OCI-LY3 (cell line): ENCODE measurements around the gene DEAF1.
"Not testable (repeated sequence)": the region's sequence is repeated elsewhere in the genome, so short reads cannot be mapped to it uniquely, and the experiment has no call there.

Experiments
- CTCF ChIP-seq: fragments of 200-600, 300-600 bp; sonication (generic); IDR thresholded peaks from 2 replicates; pipeline ENCODE4 v1.5.1; 2014; ENCODE audit warnings: antibody characterized with exemption, low read length, low read depth
- EZH2phosphoT487 ChIP-seq: fragments of 200-600 bp; shearing (Covaris generic); IDR thresholded peaks from 2 replicates; pipeline ENCODE4 v1.6.1; 2018; ENCODE audit warnings: antibody characterized with exemption, mixed run types, low read depth

DNA sequence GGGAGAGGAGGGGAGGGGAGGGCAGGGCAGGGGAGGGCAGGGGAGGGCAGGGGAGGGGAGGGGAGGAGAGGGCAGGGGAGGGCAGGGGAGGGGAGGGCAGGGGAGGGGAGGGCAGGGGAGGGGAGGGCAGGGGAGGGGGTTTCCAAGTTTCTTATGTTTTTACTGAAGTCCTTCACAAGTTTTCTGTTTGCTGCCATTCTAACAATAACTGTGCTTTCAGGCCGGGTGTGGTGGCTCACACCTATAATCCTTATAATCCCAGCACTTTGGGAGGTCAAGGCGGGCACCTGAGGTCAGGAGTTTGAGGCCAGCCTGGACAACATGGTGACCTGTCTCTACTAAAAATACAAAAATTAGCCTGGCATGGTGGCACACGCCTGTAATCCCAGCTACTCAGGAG lies 4.8 kb downstream of the DEAF1 start:
- TF ChIP-seq CTCF, EZH2phosphoT487: not testable (repeated sequence)
